A549 (cell line): ENCODE data around the gene ARL8B.

Experiments
- EP300 ChIP-seq, 2 experiments: fragments of >200 bp; sonication (Bioruptor Twin); formaldehyde crosslinking; IDR thresholded peaks; 2 replicates in 1 of 2; 3 replicates in 1 of 2; pipeline ENCODE4 v1.6.1; 2016 to 2017
- HEYL ChIP-seq: fragments of 250-450 bp; sonication (Bioruptor Pico); IDR thresholded peaks from 2 replicates; pipeline ENCODE4 v1.8.0; 2021; ENCODE audit warnings: mild to moderate bottlenecking, moderate library complexity
- HOXA7 ChIP-seq: fragments of 250-450 bp; sonication (Bioruptor Pico); IDR thresholded peaks from 2 replicates; pipeline ENCODE4 v1.5.0; 2020; ENCODE audit warnings: mild to moderate bottlenecking, moderate library complexity
- JUNB ChIP-seq: fragments of >200 bp; sonication (Bioruptor Twin); formaldehyde crosslinking; IDR thresholded peaks from 2 replicates; pipeline ENCODE4 v1.6.1; 2016
- MAX ChIP-seq: IDR thresholded peaks from 2 replicates; pipeline ENCODE4 v1.6.1; 2012
- POLR2A ChIP-seq: IDR thresholded peaks from 2 replicates; pipeline ENCODE4 v1.6.1; 2012; ENCODE audit warnings: mild to moderate bottlenecking, low read length
- RAD21 ChIP-seq, 2 experiments: fragments of >200 bp in 1 of 2; sonication (Bioruptor Twin) in 1 of 2; formaldehyde crosslinking in 1 of 2; IDR thresholded peaks in 1 of 2; conservative IDR thresholded peaks in 1 of 2; 2 replicates in 1 of 2; 3 replicates in 1 of 2; pipeline ENCODE4 v1.6.1; 2012 to 2018; ENCODE audit warnings: inconsistent platforms in 1 of 2
- SMC3 ChIP-seq: fragments of >200 bp; sonication (Bioruptor Twin); formaldehyde crosslinking; IDR thresholded peaks from 3 replicates; pipeline ENCODE4 v1.6.1; 2018; ENCODE audit warnings: inconsistent platforms
- TF ChIP-seq, protein P1 (sequence below): fragments of >200 bp; sonication (Bioruptor Twin); formaldehyde crosslinking; IDR thresholded peaks from 3 replicates; pipeline ENCODE4 v1.5.1; 2016
- TF ChIP-seq, protein P2 (sequence below): fragments of 200-600 bp; sonication (generic); IDR thresholded peaks from 2 replicates; pipeline ENCODE4 v1.6.1; 2016; ENCODE audit warnings: antibody characterized with exemption, mild to moderate bottlenecking, moderate library complexity
- TF ChIP-seq, protein P3 (sequence below): fragments of 450-650 bp; IDR thresholded peaks from 2 replicates; pipeline ENCODE4 v1.6.1; 2014; ENCODE audit warnings: antibody characterized with exemption

DNA sequence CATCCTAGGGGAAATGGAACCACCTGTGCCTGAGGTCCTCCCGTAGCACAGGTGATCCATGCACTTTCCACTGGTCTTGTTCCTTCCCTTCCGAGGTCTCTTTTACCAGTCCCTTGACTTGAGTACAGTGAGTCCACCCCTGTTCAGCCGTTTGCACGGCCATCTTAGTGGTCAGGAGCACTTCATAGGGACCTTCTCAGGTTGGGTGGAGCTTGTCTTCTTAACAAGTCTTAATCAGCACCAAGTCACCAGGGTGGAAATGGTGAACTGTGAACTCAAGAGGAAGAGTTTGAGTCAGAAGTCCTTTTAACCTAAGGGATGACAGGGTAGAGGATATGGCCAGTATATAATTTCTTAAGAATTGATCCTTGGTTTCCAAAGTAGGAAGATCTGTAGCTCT is 21.4 kb downstream of the ARL8B start:
- no peak for TF ChIP-seq POLR2A
- no peak for TF ChIP-seq MAX
- no peak for TF ChIP-seq SMC3
- TF ChIP-seq, protein P1, sequence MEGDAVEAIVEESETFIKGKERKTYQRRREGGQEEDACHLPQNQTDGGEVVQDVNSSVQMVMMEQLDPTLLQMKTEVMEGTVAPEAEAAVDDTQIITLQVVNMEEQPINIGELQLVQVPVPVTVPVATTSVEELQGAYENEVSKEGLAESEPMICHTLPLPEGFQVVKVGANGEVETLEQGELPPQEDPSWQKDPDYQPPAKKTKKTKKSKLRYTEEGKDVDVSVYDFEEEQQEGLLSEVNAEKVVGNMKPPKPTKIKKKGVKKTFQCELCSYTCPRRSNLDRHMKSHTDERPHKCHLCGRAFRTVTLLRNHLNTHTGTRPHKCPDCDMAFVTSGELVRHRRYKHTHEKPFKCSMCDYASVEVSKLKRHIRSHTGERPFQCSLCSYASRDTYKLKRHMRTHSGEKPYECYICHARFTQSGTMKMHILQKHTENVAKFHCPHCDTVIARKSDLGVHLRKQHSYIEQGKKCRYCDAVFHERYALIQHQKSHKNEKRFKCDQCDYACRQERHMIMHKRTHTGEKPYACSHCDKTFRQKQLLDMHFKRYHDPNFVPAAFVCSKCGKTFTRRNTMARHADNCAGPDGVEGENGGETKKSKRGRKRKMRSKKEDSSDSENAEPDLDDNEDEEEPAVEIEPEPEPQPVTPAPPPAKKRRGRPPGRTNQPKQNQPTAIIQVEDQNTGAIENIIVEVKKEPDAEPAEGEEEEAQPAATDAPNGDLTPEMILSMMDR: no peak
- no peak for TF ChIP-seq HOXA7 (CRISPR knock-in tag)
- TF ChIP-seq, protein P2, sequence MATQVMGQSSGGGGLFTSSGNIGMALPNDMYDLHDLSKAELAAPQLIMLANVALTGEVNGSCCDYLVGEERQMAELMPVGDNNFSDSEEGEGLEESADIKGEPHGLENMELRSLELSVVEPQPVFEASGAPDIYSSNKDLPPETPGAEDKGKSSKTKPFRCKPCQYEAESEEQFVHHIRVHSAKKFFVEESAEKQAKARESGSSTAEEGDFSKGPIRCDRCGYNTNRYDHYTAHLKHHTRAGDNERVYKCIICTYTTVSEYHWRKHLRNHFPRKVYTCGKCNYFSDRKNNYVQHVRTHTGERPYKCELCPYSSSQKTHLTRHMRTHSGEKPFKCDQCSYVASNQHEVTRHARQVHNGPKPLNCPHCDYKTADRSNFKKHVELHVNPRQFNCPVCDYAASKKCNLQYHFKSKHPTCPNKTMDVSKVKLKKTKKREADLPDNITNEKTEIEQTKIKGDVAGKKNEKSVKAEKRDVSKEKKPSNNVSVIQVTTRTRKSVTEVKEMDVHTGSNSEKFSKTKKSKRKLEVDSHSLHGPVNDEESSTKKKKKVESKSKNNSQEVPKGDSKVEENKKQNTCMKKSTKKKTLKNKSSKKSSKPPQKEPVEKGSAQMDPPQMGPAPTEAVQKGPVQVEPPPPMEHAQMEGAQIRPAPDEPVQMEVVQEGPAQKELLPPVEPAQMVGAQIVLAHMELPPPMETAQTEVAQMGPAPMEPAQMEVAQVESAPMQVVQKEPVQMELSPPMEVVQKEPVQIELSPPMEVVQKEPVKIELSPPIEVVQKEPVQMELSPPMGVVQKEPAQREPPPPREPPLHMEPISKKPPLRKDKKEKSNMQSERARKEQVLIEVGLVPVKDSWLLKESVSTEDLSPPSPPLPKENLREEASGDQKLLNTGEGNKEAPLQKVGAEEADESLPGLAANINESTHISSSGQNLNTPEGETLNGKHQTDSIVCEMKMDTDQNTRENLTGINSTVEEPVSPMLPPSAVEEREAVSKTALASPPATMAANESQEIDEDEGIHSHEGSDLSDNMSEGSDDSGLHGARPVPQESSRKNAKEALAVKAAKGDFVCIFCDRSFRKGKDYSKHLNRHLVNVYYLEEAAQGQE: no peak
- TF ChIP-seq RAD21 (conservative IDR thresholded peaks at IDR 0.05 in 1 of 2, IDR thresholded peaks at IDR 0.05 in 1 of 2): no peak
- TF ChIP-seq JUNB: no peak
- TF ChIP-seq, protein P3, sequence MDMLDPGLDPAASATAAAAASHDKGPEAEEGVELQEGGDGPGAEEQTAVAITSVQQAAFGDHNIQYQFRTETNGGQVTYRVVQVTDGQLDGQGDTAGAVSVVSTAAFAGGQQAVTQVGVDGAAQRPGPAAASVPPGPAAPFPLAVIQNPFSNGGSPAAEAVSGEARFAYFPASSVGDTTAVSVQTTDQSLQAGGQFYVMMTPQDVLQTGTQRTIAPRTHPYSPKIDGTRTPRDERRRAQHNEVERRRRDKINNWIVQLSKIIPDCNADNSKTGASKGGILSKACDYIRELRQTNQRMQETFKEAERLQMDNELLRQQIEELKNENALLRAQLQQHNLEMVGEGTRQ: no peak
- TF ChIP-seq EP300 (IDR thresholded peaks at IDR 0.05): no peak
- no peak for TF ChIP-seq HEYL
